HG03520 (cell line): ENCODE data around the gene KLHL17.

ENCODE experiments used
- ATAC-seq: cut with Tn5 transposase; IDR thresholded peaks from one replicate; pipeline ENCODE4 v1.9.1; 2021; ENCODE audit warnings: mild to moderate bottlenecking, moderate library complexity; ENCODE audit not compliant: unreplicated experiment

KLHL17 gene

GRCh38 chr1:960363-961131, at the start of gene KLHL17:
Gene KLHL17, plus strand, starts transcription at chr1:960584. Its CDS starts 110 bp downstream, at chr1:960694.
- ATAC-seq = peak; percentile 32

- ATAC-seq = no peak
Observed at GRCh38 chr1:910881-911721, 49.3 kb upstream of the KLHL17 start.

GRCh38 chr1:911875-912739, 48.3 kb upstream of the KLHL17 start:
- no peak for ATAC-seq

- ATAC-seq = no peak
Observed at GRCh38 chr1:912740-913301, 47.6 kb upstream of the KLHL17 start.

- ATAC-seq = no peak
Observed at GRCh38 chr1:913491-914130, 46.8 kb upstream of the KLHL17 start.

- ATAC-seq = no peak
Observed at GRCh38 chr1:914131-914890, 46.1 kb upstream of the KLHL17 start.

- ATAC-seq = no peak
Observed at GRCh38 chr1:914891-915280, 45.5 kb upstream of the KLHL17 start.

GRCh38 chr1:915295-916172, 44.9 kb upstream of the KLHL17 start:
- no peak for ATAC-seq

GRCh38 chr1:916173-917075, 44.0 kb upstream of the KLHL17 start:
- no peak for ATAC-seq

- no peak for ATAC-seq
Observed at GRCh38 chr1:917076-917459, 43.3 kb upstream of the KLHL17 start.

GRCh38 chr1:917466-918091, 42.8 kb upstream of the KLHL17 start:
- ATAC-seq = no peak

- ATAC-seq = no peak
Observed at GRCh38 chr1:918353-918752, 42.0 kb upstream of the KLHL17 start.

- ATAC-seq = no peak
Observed at GRCh38 chr1:918843-919242, 41.5 kb upstream of the KLHL17 start.

GRCh38 chr1:919271-919872, 41.0 kb upstream of the KLHL17 start:
- no peak for ATAC-seq

GRCh38 chr1:920010-920409, 40.4 kb upstream of the KLHL17 start:
- no peak for ATAC-seq

- ATAC-seq = no peak
Observed at GRCh38 chr1:920521-920920, 39.9 kb upstream of the KLHL17 start.
